ENCODE results near the gene NECTIN1.

DNA sequence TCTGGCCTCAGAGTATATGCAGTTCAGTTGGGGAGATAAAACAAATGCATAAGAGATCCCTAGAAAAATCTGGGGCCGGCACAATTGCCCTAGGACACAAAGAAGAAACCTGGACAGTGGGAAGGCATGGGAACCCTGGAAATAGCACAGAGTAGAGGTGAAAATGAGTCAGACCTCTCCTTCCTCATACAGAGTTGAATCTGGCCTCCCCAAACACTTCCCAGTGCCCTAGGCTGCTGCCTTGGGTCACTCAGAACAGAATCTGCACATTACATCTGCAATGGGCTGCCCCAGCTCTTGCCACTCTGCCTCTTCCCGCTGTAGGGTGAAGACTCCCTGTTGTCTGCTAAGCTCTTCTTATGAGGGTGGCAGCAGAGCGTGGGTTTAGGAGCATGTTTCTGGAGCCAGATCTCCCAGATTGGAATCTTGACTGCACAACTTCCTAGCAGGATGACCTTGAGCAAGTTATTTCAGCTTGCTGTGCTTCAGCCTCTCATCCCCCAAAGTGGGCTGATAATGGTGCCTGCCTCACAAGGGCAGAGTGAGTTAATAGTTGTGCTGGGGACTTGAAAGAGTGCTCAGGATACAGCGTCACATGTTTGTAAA is 47.1 kb upstream of the NECTIN1 start:
- no peak for TF ChIP-seq EZH2 (IDR thresholded peaks at IDR 0.05)
- TF ChIP-seq POLR2AphosphoS5 (IDR thresholded peaks at IDR 0.05; ENCODE audit: borderline replicate concordance, low read depth, low read length) = no peak

Measured in SK-N-MC (cell line).